Hematopoietic multipotent progenitor cell treated with erythropoietin and hydrocortisone succinate and interleukin-3 and kit ligand, for 8 days (in vitro differentiated cells): ENCODE measurements around the gene KCNK3.
"Not testable (repeated sequence)": the region's sequence is repeated elsewhere in the genome, so short reads cannot be mapped to it uniquely, and the experiment has no call there.

Experiments
- DNase-seq: peaks from one replicate; pipeline ENCODE4 v3.0.0-alpha.2; 2015

Gene KCNK3

GRCh38 chr2:26692279-26692896 is at the start of gene KCNK3:
Gene KCNK3 (plus strand): TSS chr2:26692722. CDS start chr2:26692876, 154 bp downstream.
- no peak for DNase-seq

- DNase-seq: no peak
These were observed 48.2 kb upstream of the KCNK3 start for GRCh38 chr2:26644188-26644835.

- DNase-seq: no peak
These were observed 46.8 kb upstream of the KCNK3 start for GRCh38 chr2:26645762-26646161.

- no peak for DNase-seq
These were observed 45.4 kb upstream of the KCNK3 start for GRCh38 chr2:26646986-26647672.

DNA sequence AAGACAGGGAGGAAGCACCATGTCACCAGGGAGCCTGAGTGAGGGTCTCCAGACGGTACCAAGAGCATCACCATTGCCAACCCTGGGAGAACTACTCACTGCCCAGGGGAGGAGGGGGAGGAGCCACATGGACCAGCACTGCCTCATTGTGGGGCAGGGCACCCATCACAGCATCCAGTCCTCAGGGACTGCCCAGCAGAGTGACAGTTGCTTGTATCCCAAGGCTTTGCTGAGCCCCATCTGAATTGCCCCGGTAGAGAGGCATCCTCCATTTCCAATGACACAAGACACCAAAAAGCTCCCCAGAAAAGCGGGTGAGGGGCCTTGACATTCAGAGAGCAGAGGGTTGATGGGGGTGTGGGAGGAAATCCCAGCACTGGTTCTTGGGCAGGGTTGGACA is 44.5 kb upstream of the KCNK3 start:
- no peak for DNase-seq

- no peak for DNase-seq
These were observed 44.0 kb upstream of the KCNK3 start for GRCh38 chr2:26648516-26648915.

GRCh38 chr2:26649322-26649721 is 43.2 kb upstream of the KCNK3 start:
- DNase-seq: no peak

GRCh38 chr2:26649992-26650712 is 42.4 kb upstream of the KCNK3 start:
- DNase-seq: no peak

- DNase-seq: no peak
These were observed 41.6 kb upstream of the KCNK3 start for GRCh38 chr2:26650713-26651469.

DNA sequence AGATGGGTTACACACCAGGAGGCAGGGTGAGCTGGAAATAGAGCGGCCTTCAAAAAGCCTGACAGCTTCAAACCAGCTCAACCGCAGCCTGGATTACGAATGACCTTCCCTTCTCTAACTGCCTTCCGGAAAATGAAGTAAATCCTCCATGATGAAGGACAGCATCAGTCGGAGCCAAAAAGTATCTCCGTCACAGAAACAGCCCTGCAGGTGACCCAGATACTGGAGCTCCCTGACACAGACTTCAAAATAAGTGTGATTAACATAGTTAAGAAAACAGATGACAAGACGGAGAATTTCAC is 41.1 kb upstream of the KCNK3 start:
- no peak for DNase-seq

- no peak for DNase-seq
These were observed 40.7 kb upstream of the KCNK3 start for GRCh38 chr2:26651799-26652198.

DNA sequence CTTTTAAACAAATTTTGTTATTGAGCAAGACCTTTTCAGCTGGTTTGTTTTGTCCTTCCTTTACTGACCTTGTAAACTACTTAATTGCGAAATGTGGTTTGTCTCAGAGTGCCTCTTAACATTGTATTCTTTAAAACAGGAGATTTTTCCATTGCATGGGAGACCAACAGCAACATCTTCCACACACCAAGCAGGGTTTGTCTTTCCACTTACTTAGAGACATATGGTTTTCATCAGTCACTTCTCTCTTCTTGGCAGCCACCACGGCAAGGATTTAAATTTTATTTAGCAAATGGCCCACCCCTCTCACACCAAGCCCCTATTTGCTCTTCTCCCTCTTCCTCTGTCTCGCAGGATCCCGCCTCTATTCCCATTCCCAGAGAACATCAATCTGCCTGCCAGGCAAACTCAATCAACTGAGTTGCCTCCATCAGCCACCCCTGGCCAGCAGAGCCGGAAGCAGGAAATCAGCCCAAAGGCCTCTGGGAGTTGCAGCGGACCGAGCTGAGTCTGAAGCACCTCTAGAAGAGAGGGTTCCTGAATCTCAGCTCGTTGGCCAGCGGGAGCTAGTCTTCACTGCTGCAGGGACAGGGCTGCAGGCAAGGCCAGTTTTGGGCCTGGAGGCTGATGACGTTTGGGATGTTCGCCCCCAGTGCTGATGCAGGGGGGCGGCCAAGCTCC is 40.0 kb upstream of the KCNK3 start:
- DNase-seq: no peak

GRCh38 chr2:26653207-26654060 is 39.1 kb upstream of the KCNK3 start:
- no peak for DNase-seq

DNA sequence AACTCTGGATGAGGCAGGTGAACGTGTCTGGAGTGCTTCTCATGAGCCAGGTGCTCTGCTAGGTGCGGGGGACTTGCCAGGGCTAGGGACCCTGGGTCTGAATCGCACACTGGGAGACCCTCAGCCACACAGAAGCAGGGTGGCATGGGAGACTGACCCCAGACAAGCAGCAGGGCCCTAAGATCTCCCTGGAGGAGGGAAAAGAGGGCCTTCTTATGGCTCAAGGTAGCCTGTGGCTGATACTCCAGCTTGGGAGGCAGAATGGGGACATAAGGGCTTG is 38.5 kb upstream of the KCNK3 start:
- no peak for DNase-seq

- not testable (repeated sequence) for DNase-seq
These were observed 37.4 kb upstream of the KCNK3 start for GRCh38 chr2:26655120-26655519.

DNA sequence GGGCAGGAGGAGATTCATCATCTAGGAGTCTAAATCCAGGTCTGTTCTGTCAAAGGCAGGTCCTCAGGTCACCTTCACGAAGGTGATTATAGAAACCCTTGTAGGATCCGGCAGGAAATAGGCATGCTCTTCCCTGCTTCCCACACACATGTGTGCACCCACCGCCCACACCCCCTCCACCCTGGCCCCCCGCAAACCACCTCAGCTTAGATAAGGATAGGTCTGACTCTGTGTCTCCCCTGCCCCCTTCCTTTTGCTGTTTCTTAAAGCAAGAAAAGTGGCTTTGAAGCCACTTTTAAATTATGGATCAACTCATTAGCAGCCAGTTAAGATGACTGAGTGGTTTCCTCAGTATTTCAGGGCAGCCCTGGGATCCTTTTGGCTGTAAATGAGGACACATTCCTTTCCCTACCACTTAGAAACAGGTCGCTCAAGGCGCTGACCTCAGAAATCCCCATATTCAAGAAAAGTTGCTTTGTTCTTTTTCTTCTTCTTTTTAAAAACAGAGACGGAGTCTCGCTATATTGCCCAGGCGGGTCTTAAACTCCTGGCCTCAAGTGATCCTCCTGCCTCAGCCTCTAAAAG is 36.8 kb upstream of the KCNK3 start:
- no peak for DNase-seq

- DNase-seq: no peak
These were observed 35.3 kb upstream of the KCNK3 start for GRCh38 chr2:26657265-26657664.

- no peak for DNase-seq
These were observed 33.7 kb upstream of the KCNK3 start for GRCh38 chr2:26658691-26659346.

- DNase-seq: no peak
These were observed 32.1 kb upstream of the KCNK3 start for GRCh38 chr2:26660363-26660962.

DNA sequence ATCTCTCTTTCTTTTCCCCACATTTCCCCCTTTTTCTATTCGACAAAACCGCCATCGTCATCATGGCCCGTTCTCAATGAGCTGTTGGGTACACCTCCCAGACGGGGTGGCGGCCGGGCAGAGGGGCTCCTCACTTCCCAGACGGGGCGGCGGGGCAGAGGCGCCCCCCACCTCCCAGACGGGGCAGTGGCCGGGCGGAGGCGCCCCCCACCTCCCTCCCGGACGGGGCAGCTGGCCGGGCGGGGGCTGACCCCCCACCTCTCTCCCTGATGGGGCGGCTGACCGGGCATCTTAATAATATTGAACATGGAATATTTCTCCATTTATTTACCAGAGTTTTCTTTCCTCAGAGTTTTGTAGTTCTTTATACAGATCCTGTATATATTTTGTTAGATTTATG is 27.2 kb upstream of the KCNK3 start:
- not testable (repeated sequence) for DNase-seq
